ENCODE results near the gene DBH.

DNA sequence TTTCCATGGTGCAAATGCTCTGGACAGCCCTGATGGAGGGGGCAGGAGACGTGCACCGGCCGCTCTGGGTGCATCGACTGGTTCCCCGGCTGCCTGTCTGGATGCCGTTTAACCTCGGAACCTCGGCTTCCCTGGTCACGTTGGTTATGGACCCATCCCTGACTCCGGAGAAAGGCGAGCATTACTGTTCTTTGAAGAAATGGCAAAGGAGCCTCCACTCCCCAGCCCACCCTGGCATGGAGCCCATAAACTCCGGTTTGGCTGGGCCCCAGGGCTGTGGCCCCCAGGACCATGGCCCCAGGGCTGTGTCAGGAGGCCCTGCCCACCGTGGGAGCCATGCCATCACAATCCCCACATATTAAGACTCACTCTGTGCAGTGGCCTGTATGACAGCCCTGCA lies 28.9 kb downstream of the DBH start:
- TF ChIP-seq CTCF (IDR thresholded peaks at IDR 0.05) (no peak), EZH2 (IDR thresholded peaks at IDR 0.05; ENCODE audit: borderline replicate concordance, insufficient read depth, low read depth, low read length, poor library complexity, severe bottlenecking) (no peak)
